Right renal cortex interstitium (tissue), 3 donors: ENCODE data around the gene CYSLTR1. TPM values are rescaled to one million over a fixed set of nuclear protein-coding genes. Genes with fewer than 3 reads are reported as not detected.
"Not testable (repeated sequence)": the region's sequence is repeated elsewhere in the genome, so short reads cannot be mapped to it uniquely, and the experiment has no call there.

ENCODE experiments used
- DNase-seq, 3 donors: peaks; one replicate each; pipeline ENCODE4 v3.0.0-alpha.2; 2013; ENCODE audit warnings: low read depth in 3 of 3, low spot score in 2 of 3
- polyA plus RNA-seq, 3 donors: library from polyadenylated mRNA; unstranded; fragments of 120-200 nt; gene quantifications; one replicate each; pipeline ENCODE4 v1.2.1, GENCODE V29; 2013; ENCODE audit not compliant: insufficient read length in 3 of 3

Gene CYSLTR1
- polyA plus RNA-seq, result 1 to 10 TPM; 2.4 to 2.9 (median 2.5) TPM

DNA sequence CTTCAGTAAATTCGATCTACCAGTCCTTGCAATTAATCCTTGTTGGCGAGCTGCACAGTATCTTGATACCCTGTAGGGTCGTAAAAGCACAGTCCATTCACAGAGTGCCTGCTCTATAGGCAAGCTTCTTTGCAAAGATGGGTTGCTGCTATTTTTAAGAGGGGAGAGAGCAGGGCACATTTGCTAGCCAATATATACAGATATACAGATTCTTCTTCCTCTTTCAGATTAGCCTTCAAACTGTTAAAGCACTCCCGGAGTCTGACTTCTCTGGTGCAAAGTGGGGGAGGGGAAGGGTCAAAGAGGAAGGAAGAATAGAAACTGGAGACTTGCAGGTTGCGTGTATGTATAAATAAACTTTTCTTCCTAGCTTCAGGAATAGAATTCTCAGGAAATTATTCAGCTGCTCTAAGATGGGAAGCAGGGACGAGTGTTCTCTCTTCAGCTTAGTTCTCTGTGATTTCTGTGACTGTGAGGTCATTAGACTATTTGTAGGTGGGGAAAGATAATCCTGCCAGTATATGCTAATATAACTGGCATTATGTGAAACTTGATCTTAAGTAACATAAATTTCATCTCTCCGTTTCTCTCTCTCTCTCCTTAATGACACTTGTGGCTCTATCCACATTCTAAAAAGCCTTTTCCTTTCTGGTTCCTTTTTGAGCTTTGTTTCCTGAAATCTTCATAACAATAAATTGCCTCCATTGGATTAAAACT, at the start of gene CYSLTR1:
CYSLTR1 (minus strand) TSS at position 242 of the 717 bp plus-strand sequence. CDS start 53,865 bp downstream, outside the sequence.
- DNase-seq, result no peak

DNA sequence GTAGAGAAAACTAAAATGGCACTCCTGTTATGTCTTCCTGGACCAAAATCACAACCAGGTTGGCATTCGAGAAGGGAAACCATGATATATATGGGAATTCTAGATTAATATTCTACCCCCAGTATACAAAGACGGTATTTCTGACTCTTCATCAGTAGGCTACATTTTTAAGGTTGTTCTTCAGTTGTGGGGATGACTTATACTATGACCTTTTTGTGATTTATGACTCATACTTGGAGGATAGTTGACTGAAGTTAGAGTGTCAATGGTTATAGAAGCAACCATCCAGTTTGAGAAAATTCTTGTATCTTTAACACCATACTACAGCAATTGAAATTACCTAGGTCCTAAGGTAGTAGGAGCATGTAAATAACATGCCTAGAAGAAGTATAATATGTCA, 49.8 kb upstream of the CYSLTR1 start:
- no peak for DNase-seq

GRCh38 chrX:78375894-78376293, 48.5 kb upstream of the CYSLTR1 start:
- peak in 2 of 3 donors; percentile 2 to 4 for DNase-seq

DNA sequence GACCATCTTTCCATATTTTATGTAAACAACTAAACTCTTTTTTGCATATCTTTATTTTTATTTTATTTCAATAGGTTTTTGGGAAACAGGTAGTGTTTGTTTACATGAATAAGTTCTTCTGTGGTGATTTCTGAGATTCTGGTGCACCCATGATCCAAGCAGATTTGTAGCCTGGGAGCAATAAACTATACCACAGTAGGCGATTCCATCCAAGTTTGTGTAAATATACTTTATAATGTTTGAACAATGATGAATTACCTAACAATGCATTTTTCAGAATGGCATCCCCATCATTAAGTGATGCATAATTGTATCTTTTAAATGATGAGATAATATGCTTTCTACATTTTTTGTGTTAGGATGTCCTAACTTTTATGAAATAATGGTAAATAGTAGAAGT, 39.2 kb upstream of the CYSLTR1 start:
- no peak for DNase-seq

GRCh38 chrX:78357342-78358055, 30.1 kb upstream of the CYSLTR1 start:
- DNase-seq, result no peak

DNA sequence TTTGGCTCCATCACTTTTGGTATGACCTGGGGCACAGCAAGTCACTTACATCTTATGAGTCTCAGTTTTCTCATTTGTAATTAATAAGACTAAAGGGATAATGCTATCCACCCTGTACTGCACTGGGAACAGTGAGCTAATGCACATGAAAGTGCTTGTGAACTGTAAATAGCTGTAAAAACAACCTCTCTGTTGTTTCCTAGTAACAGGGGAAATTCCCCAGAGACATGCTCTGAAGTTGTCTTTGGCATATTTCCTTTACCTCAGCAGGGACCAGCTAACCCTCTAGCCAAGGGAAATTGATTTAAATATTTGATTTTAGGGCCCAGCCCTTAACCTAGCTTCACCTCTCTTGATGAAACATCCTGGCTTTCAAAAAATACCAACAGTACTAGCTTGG, 6.1 kb upstream of the CYSLTR1 start:
- DNase-seq, result no peak

- no peak for DNase-seq
Measured at GRCh38 chrX:78331708-78332107, 4.3 kb upstream of the CYSLTR1 start.

DNA sequence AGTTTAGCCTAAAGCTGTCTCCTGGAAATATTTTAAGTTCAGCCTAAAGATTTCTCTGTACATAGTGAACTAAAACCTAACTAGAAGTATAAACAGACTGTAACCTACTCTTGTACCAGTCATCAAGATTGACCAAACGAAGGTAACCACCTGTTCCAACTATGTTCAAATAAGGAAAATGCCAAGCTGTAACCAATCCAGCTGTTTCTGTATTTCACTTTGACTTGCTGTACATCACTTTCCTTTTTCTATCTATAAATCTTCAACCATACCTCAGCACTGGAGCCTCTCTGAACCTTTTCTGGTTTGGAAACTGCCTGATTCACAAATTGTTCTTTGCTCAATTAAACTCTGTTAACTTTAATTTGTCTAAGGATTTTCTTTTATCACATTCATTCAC, 3.1 kb upstream of the CYSLTR1 start:
- DNase-seq, result no peak

DNA sequence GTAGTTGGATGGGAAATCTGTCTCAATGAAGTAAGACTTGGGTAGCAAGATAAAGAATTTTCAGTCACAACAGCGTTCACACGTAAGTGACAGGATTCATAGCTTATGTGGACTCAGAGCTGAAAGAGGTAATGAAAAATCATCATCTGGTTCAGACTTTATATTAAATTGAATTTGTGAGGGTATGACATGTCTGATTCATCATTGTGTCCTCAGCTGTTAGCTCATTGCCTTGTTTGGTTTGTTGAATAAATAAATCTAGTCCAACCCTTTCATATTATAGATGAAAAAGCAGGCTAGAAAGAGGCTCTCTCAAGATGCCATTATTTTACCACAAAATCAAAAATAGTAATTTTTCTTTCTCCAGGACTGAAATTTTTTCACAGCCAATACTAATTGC, 2.7 kb upstream of the CYSLTR1 start:
- no peak for DNase-seq

- no peak for DNase-seq
Measured at GRCh38 chrX:78329486-78329885, 2.1 kb upstream of the CYSLTR1 start.

- no peak for DNase-seq
Measured at GRCh38 chrX:78326401-78326800, 1.0 kb downstream of the CYSLTR1 start.

DNA sequence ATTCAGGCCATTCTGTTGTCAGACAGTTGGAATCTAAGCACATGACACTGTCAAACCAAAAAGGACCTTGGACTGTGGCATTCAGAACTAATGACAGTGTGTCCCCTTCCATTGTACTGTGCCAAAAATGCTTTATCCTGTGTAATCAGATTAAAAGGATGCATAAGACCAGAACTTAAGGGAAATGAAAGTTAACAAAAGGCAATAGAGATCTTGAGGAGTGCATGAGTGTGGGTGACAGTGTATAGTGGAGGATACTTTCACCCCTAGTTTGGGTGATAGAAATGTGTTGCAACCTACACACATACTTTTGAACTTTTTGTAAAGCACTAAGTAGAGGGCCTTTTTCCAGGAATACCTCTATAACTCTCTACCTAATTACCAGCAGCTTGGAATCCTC, 4.5 kb downstream of the CYSLTR1 start:
- no peak for DNase-seq

- no peak for DNase-seq
Measured at GRCh38 chrX:78321809-78322208, 5.6 kb downstream of the CYSLTR1 start.

GRCh38 chrX:78316265-78316664, 11.1 kb downstream of the CYSLTR1 start:
- no peak for DNase-seq

DNA sequence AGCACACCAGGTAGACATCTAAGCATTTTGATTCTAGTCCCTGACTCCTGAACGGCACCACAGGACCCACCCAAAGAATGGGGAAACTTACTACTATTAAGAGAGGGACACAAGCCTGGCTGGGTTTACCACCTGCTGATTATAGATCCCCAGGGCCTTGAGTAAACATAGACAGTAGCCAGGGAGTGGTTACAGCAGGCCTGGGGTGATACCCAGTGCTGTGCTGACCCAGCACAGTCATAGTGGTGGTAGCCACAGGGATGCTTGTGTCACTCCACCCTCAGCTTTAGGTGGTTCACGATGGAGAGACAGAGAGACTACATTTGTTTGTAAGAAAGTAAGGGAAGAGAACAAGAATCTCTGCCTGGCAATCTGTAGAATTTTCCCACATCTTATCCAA, 11.7 kb downstream of the CYSLTR1 start:
- DNase-seq, result no peak

- no peak for DNase-seq
Measured at GRCh38 chrX:78314561-78314960, 12.8 kb downstream of the CYSLTR1 start.

DNA sequence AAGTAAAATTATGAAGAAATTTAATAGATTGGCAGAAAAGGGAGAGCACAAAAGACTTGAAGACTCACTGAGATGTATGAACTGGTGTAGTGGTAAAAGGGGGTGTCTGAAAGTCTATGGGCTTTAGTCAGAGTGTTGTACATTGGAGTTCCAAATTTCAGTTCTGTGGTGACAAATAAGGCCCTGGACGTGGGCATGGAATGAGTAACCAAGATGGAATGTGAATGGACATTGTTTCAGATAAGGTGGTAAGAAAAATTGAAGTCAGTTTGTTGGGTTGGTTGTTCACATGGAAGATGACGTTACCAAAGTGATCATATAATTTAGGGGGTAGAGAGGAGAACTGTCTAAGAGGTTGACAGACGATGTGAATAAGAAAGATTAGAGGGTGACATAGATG, 13.9 kb downstream of the CYSLTR1 start:
- no peak for DNase-seq

- no peak for DNase-seq
Measured at GRCh38 chrX:78307665-78308064, 19.7 kb downstream of the CYSLTR1 start.

- DNase-seq, result no peak
Measured at GRCh38 chrX:78303086-78303485, 24.3 kb downstream of the CYSLTR1 start.

DNA sequence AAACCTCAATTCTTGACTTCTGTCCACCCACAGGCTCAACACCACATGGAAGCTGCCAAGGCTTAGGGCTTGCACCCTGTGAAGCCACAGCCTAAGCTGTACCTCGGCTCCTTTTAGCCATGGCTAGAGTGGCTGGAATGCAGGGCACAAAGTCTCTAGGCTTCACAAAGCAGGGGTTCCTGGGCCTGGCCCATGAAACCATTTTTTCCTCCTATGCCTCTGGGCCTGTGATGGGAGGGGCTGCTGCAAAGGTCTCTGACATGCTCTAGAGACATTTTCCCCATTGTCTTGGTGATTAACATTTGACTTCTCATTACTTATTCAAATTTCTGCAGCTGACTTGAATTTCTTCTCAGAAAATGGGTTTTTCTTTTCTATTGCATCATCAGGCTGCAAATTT, 26.5 kb downstream of the CYSLTR1 start:
- not testable (repeated sequence) for DNase-seq

DNA sequence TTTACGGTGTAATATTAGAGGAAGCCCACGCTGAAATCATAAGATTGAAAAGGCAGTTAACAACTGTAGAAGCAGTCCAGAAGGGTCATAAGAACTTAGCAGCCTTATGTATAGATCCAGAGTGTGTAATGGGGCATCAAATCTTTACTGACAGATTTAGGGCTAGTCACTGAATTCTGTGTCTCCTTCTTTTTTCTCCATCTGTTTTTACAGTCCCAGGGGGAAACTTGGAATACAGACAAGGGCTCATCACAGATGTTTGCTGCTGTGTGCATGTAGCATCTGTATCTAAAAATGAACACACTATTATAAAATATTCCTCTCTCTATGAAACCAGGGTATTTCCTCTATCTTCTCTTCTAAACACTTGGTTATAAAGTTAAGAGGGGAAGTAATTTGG, 43.9 kb downstream of the CYSLTR1 start:
- DNase-seq, result no peak

- DNase-seq, result no peak
Measured at GRCh38 chrX:78237127-78237526, 90.3 kb downstream of the CYSLTR1 start.
